Epidermal melanocyte (primary cell): ENCODE data around the gene NAA30.
"Not testable (repeated sequence)": the region's sequence is repeated elsewhere in the genome, so short reads cannot be mapped to it uniquely, and the experiment has no call there.

Source experiments
- DNase-seq: peaks from one replicate; pipeline ENCODE4 v3.0.0; 2011; ENCODE audit warnings: low spot score; ENCODE audit not compliant: insufficient read length

The NAA30 gene

DNA sequence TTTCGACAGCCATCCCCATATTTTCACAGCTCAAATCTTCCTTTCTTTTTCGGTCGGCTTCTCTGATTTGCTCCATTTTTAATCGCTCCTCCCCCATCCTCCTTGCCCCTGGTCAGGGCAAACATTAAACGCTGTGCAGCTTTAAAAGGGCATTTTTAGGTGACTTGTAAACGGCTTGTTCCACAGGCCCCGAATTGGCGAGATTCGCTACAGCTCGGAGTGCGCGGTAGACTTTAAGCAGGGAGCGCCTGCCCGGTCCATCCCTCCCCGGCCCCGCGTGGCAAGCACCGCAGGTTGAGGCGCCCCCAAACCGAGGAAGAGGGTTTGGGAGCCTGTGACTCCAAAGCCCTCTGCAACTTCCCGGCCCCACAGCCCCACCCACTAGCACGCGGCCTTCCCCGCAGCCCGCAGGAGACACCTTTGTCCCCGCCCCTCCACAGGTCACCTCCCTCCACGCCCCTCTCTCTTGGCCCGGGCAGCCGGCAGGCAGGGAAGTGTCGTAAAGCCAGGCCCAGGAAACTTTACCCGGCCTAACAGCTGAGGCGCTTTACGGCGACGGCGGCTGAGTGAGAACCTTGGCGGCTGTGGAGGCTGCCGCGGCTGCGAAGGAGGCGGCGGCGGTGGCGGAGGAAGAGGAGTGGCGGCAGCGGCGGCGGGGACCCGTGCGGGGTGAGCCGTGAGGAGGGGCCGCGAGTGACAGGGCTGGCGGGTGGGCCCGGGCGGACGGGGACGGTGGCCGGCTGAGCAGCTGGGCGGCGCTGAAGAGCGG, at the start of gene NAA30:
Gene NAA30, plus strand, starts transcription at position 550 of the 769 bp plus-strand sequence. CDS start 372 bp downstream, outside the sequence.
- DNase-seq = peak; percentile 81

- DNase-seq = not testable (repeated sequence)
Observed at GRCh38 chr14:57343545-57344297, 46.7 kb upstream of the NAA30 start.

- no peak for DNase-seq
Observed at GRCh38 chr14:57345106-57345505, 45.3 kb upstream of the NAA30 start.

DNA sequence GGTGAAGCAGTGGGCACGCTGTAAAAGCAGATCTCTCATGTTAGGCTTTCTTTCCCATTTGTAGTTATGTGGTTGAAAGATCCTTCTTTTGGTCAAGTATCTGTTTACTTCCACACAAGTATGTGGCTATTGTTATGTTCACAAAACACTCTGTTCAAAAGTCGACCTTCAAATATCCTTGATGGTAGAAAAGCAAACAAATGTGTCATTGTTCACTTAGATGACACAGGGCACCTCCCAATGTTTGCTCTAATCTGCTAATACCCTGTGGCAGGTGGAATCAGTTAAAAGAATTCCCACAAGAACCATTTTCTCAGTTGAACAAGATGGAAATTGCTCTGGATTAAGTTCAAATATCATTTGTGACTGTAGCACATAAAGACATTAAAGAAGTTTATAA, 43.6 kb upstream of the NAA30 start:
- no peak for DNase-seq

GRCh38 chr14:57352396-57353170, 37.8 kb upstream of the NAA30 start:
- DNase-seq = no peak

DNA sequence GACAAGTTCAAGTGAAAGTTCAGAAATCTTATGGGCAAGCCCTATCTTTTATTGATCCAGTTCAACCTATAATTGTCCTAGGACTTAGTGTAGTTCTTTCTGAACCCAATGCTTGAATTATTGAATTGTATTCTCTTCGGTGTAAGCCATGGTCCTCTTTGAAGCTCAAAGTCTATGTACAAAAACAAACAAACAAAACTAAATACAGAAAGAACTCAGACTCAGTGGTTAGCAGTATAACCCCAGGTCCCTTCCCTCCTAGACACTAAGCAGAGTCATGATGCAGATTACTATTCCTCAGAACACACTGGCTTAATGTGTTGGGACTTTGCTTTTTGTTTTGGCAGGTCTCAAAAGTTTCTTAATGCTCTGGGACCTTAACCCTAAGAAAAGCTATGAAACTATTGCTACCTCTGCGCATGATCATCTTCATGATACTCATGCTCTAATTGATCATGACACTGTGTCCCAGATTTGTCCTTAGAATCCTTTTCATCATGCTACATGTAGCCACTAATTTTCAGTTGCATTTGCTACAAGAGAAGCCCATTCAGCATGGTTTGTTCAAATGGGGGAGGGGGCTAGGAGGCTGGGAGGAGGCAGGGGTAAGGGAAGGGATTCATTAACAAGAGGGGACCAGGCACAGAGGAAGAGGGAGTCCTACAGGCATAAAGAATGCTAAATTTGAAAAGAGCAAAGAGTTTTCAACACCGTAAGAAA, 35.1 kb upstream of the NAA30 start:
- no peak for DNase-seq

DNA sequence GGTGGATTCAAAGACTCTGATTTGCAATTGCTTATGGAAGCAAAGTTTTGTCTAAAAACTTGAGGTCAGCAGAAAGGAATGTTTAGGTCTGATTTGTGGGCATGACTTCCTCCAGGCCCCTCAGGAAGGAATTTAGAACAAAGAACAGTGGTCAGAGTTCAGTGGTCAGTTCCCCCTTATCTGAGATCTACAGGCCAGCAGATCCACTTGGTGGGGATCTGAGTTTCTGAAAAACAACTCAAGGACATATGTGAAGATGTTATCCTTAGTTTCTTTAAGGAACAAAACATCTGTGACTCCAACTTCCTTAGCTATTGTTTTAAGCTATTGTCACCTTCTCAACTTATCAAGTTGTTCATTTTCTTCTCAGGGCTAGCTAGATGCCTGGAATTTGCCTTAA, 28.0 kb upstream of the NAA30 start:
- no peak for DNase-seq

DNA sequence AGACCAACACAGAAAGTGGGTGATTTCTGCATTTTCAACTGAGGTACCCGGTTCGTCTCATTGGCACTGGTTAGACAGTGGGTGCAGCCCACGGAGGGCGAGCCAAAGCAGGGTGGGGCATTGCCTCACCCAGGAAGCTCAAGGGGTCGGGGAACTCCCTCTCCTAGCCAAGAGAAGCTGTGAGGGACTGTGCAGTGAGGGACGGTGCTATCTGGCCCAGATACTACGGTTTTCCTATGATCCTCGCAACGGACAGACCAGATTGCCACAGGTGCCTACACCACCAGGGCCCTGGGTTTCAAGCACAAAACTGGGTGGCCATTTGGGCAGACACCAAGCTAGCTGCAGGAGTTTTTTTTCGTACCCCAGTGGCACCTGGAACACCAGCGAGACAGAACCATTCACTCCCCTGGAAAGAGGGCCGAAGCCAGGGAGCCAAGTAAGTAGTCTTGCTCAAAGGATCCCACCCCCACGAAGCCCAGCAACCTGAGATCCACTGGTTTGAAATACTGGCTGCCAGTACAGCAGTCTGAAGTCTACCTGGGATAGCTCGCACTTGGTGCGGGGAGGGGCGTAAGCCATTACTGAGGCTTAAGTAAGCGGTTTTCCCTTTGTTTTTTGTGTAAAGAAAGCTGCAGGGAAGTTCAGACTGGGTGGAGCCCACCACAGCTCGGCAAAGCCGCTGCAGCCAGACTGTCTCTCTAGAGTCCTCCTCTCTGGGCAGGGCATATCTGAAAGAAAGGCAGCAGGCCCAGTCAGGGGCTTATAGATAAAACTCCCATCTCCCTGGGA, 25.5 kb upstream of the NAA30 start:
- DNase-seq = no peak

- not testable (repeated sequence) for DNase-seq
Observed at GRCh38 chr14:57370187-57370586, 20.2 kb upstream of the NAA30 start.

DNA sequence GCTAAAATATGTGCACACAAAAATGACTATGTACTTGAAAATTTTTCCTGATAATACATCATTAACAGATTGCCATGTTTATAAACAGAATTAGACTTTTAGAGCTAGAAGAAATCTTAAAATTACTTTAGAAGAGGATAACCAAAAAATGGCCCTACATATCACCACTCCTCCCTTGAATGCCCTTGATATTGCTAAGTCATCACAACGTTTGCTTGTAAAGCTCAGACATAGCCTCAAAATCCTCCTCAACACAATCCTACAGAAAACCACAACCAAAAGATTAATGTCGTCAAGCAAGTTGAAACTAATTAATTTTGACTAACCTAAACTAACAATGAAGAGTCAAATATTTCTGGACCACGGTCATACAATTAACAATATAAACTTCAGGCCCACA, 19.4 kb upstream of the NAA30 start:
- no peak for DNase-seq

GRCh38 chr14:57375156-57375555, 15.2 kb upstream of the NAA30 start:
- no peak for DNase-seq

- DNase-seq = no peak
Observed at GRCh38 chr14:57378661-57379060, 11.7 kb upstream of the NAA30 start.

GRCh38 chr14:57380935-57381334, 9.5 kb upstream of the NAA30 start:
- no peak for DNase-seq

GRCh38 chr14:57382283-57382682, 8.1 kb upstream of the NAA30 start:
- DNase-seq = no peak

DNA sequence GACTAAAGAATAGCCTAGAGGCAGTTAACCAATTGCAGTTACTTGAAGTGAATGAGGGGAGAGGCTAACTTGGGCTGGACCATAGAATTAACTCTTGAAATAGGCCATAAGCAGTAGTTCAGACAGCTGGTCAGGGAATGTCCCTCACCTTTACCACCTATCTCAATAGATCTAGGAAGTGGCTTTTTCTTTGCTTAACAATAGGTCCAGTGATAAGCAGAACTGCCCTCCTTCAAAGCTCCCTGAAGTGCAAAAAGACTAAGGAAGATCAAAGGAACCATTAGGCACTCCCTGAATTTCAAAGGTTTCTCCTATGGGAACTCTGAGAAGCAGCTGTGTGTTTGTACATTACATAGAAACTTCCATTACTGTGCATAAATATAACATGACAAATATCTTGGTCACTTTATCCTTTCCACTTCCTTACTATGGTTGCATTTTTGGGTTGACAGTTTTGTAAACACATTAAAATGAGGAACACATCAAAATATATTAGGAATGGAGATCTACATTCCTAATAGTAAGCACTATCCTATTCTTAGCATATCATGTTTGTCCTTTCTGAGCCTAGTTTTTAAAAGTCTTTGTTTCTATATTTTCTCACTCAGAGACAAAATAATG, 7.2 kb upstream of the NAA30 start:
- no peak for DNase-seq

DNA sequence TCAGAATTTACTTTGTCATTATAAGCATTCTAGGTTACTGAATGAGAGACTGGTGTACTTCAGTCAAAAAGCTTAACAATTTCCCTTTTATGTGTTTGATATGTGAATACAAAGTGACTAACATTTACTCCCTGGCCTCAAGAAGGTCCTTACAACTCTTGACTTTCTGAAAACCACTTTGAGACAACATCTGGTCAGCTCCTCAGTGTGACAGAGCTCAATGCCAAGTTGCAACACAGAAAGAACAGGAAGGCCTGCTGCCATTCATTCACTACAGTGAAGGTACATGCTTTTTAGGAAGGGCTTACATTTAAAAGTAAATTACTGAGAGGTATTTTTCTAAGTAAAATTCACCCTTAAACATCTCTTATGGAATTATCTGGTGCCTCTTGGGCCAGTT, 2.3 kb upstream of the NAA30 start:
- DNase-seq = no peak

- no peak for DNase-seq
Observed at GRCh38 chr14:57389646-57390036, 745 bp upstream of the NAA30 start.

- DNase-seq = no peak
Observed at GRCh38 chr14:57390806-57391516, 575 bp downstream of the NAA30 start.

DNA sequence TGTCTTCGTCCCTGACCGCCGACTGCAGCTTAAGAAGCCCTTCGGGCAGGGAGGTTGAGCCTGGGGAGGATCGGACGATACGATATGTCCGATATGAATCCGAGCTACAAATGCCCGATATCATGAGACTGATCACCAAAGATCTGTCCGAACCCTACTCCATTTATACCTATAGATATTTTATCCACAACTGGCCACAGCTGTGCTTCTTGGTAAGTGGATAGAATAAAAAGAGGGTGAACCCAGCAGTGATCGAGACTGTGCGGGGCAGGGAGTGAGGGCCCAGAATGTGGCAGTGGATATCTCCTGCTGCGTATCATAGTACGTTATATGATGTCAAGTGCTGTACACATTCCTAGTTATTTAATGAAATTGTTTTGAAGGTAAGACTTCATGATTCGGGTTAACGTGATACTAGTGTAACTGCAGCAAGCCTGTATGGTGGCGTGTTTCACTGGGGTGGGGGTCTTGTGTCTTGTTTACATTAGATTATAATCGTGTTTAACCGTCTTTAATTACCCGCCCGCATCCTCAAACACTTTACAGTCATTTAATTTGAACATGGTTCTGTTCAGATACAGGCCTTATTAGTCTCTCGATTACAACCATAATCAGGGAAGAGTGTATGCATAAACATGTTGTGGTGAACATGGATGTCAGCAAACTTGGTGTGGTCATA, 1.3 kb downstream of the NAA30 start:
- no peak for DNase-seq
